Measurements from ENCODE around the gene TMEM176B.
"Not testable (repeated sequence)": the region's sequence is repeated elsewhere in the genome, so short reads cannot be mapped to it uniquely, and the experiment has no call there.

The TMEM176B gene

DNA sequence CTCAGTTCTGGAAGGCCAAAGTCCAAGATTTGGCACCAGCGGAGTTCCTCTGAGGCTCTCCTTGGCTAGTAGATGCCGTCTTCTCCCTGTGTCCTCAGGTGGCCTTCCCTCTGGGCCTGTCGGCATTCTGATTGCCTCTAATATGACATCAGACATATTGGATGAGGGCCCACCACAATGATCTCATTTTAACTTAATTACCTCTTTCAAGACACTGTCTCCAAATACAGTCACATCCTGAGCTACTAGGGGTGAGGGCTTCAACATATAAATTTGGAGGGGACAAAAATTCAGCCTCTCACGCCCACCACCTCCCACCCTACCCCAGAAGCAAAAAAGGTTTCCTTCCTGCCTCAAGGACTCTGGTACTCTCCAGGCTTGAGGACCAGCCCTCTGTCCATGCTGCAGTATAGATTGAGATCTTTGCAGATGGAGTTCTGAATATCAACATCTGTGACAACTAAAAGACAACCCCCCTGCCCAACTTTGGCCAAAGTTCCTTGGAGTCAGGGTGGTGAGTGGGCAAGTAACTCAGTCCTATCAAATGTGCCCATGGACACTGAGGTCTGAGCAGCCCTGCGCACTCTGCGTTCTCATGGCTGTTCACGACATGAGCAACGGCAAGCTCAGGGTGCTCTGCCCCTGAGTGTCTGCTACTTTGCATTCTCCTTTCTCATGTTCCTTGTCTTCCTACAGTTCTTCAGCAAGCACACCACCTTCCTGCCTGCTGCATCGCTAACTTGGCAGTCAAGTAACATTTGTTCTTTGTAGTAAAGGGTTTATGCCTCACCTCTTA lies 11.5 kb downstream of the TMEM176B start:
- peak; percentile 64 for DNase-seq

DNA sequence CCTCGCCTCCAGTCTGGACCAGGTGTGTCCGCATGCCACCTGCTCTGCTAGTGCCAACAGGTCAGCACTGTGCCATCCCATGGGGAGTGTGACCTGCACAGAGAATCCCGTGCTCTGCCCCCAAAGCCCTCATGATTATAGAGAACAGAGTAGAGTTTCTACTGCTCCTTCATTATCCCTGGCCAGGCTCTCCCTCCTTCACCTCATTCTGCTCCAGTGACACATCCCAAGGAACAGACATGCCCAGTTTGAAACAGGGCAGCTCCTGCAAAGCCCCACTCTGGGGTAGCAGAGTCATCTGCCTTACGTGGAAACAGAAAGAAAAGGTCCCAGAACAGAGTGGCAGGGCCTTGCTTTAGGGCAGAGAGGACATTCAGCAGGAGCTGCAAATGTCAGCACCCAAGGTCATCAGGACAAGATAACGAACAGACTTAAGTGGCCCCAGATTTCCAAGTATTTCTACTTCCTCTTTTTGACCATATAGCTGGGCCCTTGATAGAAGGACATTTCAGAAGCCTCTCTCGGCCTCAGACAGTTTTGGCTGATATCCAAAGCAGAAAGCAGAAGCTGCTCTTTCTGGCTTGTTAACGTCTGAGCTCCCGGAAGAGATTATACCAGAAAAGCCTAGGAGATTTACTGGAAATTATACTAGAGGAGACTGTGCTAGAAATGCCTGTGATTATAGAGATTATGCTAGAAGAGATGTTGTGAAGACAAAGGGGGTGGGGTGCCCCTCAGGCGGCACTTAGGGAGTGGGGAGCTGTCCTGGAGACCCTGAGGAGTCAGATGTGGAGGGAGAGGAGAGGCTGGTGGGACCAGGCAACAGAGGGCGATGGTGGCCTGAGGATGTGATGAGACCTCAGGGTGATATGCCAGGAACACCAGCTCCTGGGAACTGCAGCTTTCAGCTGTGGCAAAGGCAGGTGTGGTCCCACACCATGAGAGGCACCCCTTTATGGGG lies 12.6 kb downstream of the TMEM176B start:
- peak; percentile 95 for DNase-seq

DNA sequence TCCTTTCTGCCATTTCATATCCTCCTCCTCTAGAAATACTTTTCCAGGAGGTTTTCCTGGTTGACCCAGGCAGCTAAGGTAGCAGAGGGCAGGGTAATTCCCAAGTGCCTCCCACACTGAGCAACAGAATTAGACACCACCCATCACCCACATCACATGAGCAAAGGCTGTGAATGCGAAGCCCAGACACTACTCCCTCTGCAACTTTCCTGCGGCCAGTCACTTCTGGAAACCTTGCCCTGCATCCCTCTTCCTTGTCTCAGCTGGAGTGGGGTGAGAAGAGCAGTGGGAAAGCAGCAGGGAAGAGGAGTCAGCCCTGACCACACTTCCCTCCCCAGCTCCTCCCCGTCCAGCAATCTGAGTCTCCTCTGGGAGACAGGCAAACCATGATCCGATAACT lies 15.2 kb downstream of the TMEM176B start:
- peak; percentile 80 for DNase-seq

DNA sequence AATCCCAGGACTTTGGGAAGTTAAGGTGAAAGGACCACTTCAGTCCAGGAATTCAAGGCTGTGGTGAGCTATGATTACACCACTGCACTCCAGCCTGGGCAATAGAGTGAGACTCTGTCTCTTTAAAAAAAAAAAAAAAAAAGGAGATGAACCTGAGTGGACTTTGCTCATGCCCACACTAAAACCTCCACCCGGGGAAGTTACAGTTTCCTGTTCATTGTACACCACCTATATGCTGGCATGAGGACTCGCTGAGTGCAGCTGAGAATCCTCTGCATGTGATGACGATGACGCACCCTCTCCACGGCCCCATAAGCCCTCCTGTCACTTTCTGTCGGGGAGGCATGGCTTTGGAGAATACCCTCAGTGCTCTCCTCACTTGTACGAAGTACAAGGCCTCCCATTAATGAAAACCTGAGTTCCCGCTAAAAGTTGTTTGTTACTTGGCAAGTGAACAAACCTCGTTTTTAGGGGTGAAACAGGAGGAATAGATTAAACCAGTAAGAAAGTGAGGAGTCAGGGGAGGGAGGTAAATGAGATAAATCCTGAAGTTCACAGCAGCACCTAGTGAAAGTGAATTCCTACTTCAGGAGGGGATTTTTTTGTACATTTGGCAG lies 15.9 kb downstream of the TMEM176B start:
- peak; percentile 79 for DNase-seq

DNA sequence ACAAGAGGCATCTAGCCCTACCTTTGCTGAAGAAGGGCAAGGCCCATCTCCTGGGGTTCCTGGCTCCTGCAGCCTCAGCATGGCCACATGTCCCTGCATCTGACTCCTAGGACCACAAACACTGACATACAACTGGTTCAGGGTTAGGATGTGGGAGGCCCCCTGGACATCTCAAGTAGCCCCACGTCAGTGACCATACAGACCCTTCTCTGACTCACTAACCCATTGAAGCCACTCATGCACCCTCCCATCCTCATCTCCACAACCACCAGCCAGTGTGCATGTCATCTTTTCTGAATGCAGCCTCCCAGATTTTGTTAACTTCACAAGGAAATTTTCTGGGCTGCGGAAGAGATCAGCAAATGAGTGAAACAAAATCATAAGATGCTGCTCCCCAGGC lies 18.2 kb downstream of the TMEM176B start:
- no peak for DNase-seq

DNA sequence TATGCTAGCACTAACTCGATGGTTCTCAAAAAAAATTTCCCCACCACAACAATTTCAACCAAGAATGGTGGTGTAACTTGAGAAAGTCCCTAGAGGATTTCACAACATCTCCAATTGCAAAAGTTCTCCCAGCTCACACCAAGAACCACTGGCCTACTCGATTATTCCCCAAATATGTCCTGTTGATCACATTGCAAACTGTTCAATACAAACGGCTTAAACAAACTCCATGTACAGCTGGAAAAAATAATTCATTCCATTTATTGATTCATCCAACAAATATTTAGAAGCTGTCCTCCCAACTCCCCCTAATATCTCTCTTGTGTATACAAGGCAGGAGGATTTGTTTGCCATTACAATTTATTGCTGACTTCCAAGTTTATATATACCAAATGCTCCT lies 19.1 kb downstream of the TMEM176B start:
- DNase-seq: peak; percentile 87

DNA sequence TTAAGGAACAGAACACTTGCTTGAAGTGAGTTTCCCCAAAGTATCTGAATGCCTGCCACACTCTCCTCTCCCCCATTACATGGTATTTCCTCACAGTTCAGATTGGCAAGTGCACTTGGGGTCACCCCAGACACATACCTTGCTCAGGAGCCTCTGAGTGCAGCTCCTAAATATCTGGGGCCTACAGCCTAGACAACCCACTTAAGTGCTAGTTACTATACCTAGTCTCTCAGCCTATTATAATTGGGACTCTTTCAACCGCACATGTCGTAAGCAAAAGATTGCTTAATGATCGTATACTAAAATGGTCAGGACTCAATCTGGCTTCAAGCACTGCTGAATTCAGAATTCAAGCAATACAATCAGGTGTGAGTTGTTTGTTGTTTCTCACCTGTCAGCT lies 19.9 kb downstream of the TMEM176B start:
- peak; percentile 31 for DNase-seq

DNA sequence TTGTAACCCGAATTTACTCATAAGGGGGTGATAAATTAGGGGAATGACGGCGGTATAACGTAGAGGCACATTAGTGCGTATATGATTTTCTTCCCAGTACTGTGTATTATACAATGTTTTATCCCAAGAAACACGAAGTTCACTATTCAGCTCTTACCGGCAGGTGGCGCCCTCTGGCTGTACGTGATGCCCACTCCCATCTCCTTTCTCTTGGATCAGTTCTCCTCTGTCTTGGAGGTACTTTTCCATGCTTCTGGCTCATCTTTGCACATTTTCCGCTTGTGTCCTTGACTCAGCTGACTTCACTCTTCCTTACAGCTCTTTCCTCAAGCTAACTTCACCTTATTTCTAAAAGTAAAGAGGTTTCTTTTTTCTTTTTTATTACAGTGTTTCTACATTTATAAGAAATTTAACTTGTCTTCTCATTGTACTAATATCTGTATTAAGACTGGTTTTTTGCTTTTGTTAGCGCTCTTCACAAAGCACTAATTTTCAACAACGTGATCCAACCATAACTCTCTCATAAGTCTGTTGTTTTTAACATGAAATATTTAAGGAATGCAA lies 21.3 kb downstream of the TMEM176B start:
- peak; percentile 92 for DNase-seq

DNA sequence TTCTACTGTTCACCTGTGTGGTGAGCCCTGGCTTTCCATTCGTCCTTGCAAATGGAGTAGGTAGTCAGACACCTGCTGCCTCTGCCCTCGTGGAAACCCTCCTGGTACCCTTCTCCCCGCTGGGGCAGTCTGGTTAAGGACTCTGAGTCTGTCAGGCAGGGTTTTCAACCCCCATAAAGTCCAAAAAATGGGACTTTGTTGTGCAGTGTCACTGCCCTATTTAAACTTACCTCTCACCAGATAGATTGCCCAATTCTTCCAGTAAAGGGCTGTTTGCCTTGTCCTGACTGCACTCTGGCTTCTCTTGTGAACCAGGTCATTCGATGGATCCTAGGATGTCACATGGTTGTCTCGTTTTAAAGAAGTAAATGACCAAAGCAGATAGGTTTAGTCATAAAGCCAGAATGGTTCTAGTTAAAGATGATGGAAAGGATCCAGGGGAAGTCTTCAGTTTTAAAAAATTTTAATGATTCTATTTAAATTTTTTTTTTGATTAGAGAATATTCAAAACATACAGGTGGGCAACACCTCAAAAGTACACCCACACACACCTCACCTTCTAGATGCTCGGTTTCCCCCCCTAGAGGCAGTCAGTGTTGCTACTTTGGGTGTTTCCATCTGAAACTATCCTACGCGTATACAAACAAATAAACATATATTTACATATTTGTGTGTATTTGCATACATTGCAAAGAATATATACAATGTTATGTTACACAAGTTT lies 22.0 kb downstream of the TMEM176B start:
- no peak for DNase-seq

DNA sequence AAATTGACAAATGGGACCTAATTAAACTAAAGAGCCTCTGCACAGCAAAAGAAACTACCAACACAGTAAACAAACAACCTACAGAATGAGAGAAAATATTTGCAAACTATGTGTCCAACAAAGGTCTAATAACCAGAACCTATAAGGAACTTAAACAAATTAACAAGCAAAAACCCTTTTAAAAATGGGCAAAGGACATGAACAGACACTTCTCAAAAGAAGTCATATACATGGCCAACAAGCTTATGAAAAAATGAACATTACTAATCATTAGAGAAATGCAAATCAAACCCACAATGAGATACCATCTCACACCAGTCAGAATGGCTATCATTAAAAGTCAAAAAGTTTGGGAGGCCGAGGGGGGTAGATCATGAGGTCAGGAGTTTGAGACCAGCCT lies 26.0 kb downstream of the TMEM176B start:
- not testable (repeated sequence) for DNase-seq

DNA sequence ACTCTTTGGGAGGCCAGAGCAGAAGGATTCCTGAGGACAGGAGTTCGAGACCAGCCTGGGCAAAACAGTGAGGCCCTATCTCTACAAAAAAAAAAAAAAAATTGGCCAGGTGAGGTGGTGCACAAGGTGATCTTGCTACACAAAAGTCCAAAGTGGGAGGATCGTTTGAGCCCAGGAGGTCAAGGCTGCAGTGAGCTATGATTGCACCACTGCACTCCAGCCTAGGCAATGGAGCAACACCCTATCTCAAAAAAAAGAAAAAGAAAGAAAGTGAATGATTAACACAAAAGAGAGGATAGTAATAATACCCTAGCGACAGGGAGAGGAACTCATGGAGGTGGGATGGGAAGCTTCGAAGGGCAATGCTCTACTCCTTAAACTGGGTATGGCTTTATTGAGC lies 30.4 kb downstream of the TMEM176B start:
- DNase-seq: no peak

DNA sequence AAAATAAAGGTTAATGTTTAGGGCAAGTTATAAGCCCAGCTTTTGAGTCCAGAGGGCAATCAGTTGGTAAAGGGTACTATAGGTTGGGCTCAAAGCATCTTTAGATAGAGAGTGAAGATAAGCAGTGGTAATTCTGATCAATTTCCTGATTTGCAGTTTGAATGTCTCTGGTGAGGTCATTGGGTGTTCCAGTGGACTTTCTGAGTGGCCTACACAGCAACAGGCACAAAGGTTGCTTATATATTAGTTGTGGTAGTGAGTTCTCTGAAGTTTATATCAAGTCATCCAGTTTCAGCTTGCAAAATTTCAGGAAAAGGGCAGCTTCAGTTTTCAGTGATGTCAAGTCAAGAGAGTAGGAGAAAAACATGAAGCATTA lies 33.8 kb downstream of the TMEM176B start:
- DNase-seq: no peak

DNA sequence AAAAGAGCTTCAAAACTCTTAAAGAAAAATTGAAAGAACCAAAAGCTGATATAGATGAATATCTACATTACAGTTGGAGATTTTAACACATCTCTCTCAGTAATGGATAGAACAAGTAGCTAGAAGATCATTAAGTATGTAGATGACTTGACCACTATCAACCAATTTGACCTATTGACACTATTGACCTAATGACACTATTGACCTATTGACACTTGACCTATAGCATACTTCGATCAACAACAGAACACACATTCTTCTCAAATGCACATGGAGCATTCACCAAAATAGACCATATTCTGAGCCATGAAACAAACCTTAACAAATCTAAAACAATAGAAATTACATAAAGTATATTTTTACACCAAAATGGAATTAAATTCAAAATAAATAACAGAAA lies 40.7 kb downstream of the TMEM176B start:
- no peak for DNase-seq

DNA sequence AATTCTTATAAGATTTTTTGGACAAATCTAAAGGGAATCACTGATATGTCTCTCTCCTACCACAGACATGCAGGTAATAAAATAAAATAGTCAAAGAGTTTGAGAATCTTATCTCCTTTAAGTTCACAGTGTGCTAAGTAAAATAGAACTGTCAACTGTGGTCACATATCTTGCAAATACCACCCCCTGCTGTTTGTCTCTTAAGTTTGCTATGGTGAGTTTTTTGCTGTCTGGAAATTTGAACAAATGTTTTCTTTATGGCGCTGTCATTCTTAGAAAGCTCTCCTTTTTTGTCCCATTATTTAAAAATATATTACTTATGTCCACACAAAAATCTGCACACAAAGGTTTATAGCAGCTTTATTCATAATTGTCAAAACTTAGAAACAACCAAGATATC lies 43.3 kb downstream of the TMEM176B start:
- DNase-seq: peak; percentile 63

DNA sequence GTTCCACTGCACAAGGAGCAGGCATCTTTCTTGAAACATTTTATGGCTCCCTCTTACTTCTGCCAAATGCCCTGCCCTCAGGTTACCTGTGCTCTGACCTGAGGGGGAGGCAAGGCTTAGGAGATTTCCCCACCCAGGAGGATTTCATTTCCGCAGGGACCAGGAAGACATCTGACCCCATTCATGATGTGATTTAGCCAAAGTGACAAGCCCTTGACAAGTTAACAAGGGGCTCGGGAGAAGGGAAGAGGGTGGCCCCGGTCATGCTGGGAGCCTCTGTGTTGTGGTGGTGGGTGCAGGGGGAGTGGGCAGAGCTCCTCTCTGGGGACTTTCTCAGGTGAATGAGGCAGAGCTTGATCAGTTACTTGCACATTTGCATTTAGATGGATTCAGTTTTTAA lies 44.0 kb downstream of the TMEM176B start:
- DNase-seq: no peak

DNA sequence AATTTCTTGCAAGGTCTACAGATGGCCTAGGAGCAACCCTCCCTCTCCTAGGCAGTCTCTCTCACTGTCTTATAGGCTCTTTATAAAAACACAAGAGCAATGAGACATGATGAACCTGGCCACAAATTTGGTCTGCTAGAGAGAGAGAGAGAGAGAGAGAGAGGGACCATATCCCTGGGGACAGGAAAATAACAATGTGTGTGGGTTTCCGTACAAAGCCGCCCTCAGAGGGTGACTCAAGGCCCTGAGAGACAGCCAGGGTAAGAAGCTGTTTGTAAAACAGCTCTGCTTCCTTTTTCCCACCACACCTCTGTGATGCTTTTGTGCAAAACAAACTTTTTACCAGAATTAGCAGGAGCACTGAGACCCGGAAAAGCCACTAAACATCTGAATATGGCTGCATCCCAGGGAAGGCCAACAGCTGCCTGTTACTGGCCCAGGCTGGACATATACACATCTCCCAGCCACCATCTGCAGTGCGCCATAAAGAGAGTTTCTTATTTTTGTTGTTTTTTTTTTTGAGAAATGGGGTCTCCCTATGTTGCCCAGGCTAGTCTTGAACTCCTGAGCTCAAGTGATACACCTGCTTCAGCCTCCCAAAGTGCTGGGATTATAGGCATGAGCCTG lies 44.6 kb downstream of the TMEM176B start:
- peak; percentile 71 for DNase-seq

DNA sequence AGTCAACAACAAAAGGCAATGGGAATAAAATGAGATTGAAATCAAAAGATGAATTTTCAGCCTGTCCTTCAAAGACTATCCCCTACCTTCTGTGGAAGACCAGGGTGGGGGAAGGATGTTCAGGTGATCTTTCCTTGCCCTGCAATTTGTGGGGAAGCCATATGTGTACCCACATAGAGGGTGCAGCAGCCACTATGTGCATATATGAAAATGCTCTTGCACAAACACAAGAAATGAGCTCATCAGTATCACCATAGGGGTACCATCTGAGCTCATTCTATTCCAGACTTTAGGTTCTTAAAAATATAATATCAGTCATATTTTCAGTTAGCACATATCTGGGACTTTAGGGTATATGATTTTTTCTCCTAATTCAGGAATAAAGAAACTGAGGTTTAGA lies 45.2 kb downstream of the TMEM176B start:
- no peak for DNase-seq

DNA sequence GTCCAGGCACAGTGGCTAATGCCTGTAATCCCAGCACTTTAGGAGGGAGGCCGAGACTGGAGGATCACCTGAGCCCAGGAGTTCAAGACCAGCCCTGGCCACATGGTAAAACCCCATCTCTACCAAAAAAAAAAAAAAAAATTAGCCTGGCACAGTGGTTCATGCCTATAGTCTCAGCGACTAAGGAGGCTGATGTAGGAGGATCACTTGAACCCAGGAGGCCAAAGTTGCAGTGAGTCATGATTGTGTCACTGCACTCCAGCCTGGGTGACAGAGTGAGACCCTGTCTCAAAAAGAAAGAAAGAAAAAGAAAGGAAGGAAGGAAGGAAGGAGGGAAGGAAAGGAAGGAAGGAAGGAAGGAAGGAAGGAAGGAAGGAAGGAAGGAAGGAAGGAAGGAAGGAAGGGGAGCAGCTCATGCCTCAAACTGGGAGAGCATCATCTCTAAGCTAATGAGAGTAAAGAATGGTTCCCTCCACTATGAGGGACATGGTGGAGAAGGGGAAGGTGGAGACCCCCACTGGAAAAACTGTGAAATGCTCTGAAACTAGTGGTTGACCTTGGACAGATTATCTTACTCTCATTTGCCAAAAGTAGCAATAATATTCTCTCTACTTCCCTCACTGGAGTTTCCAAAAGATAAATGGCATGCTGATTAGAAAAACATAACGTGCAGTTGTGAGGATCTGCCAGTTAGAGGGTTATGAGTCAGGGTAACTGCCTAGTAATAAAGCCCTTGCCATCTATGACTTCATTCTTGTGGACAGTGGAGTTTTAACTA lies 46.1 kb downstream of the TMEM176B start:
- peak; percentile 90 for DNase-seq

DNA sequence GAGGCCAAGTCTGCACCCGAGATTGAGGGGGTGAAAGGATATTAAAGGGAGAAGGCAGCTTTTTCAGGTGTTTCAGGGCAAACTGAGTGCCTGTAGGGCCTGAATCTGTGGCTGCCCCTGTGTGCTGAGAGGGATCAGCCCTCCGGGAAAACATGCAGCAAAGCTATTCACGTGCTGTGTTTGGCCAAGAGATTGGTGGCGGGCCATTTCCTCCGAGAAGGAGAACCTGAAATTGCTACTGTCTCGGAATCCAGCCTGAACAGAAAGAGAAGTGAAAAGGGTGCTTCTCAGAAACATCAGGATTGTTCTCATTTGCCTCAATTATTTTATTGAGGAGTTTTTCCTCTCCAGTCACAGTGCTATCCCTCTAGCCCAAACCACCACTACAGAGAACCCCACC lies 46.9 kb downstream of the TMEM176B start:
- DNase-seq: peak; percentile 65

DNA sequence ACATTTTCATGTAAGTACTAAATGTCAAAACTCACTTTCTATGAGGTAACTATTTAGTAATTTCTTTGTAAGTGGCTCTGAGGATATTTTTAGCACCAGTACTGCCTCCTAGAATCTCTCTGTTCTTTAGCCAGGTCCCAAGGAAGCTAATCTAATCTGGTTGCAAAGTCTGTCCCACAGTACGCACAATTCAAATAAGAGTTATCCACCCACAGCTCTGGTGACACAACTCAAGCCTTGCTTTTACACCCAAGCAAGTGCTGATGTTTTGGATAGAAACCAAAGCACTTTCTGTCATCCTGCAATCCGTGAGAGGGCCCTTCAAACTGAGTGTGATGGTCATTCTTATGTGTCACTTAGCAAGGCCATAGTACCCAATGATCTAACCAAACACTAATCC lies 48.5 kb downstream of the TMEM176B start:
- DNase-seq: no peak

DNA sequence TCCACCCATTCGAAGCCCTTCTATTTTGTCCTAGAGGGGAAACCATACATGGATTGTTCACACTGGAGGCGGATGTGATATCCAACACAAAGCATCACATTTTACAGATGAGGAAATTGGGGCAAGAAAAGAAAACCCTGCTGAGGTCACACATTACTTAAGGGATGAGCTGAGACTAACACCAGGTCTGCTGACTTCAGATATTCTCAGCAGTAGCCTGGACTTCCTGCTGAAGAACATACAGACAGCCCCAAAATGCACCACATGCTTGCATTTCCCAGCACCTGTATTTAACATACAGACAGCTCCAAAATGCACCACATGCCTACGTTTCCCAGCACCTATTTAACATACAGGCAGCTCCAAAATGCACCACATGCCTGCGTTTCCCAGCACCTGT lies 51.8 kb downstream of the TMEM176B start:
- peak; percentile 47 for DNase-seq
